Measurements from ENCODE around the gene DLG3. TPM values are rescaled to one million over a fixed set of nuclear protein-coding genes. Genes with fewer than 3 reads are reported as not detected.

DLG3 gene
- total RNA-seq, 1 donor from 2014 or later: 10.3 TPM

- no peak for DNase-seq (ENCODE audit: low spot score)
- H3K4me1 Mint-ChIP-seq (ENCODE audit: unreplicated experiment): no peaks in the 10 kb centered on the region
- H3K27ac Mint-ChIP-seq (ENCODE audit: unreplicated experiment): no peak overlapping the region
- no peak for TF ChIP-seq CTCF (IDR thresholded peaks at IDR 0.05; ENCODE audit: unreplicated experiment)
- H3K27me3 Mint-ChIP-seq (ENCODE audit: unreplicated experiment): peaks cover 4% of the 10 kb centered on the region
- no peak overlapping the region for H3K4me3 Mint-ChIP-seq (ENCODE audit: unreplicated experiment)
- no peaks in the 10 kb centered on the region for H3K9me3 Mint-ChIP-seq (ENCODE audit: unreplicated experiment)
- H3K36me3 Mint-ChIP-seq (ENCODE audit: low read depth, unreplicated experiment): no peaks in the 10 kb centered on the region
Observed at GRCh38 chrX:70424801-70425200, 19.8 kb upstream of the DLG3 start.

- no peak for TF ChIP-seq CTCF (IDR thresholded peaks at IDR 0.05; ENCODE audit: unreplicated experiment)
- Mint-ChIP-seq H3K27me3 (ENCODE audit: unreplicated experiment) (peaks cover 4% of the 10 kb centered on the region), H3K36me3 (ENCODE audit: low read depth, unreplicated experiment) (no peaks in the 10 kb centered on the region), H3K9me3 (ENCODE audit: unreplicated experiment) (no peaks in the 10 kb centered on the region), H3K4me1 (ENCODE audit: unreplicated experiment) (no peaks in the 10 kb centered on the region), H3K4me3 (ENCODE audit: unreplicated experiment) (no peak overlapping the region), H3K27ac (ENCODE audit: unreplicated experiment) (no peak overlapping the region)
- no peak for DNase-seq (ENCODE audit: low spot score)
Observed at GRCh38 chrX:70426286-70427278, 18.1 kb upstream of the DLG3 start.

- Mint-ChIP-seq H3K4me3 (ENCODE audit: unreplicated experiment) (no peak overlapping the region), H3K36me3 (ENCODE audit: low read depth, unreplicated experiment) (no peaks in the 10 kb centered on the region), H3K4me1 (ENCODE audit: unreplicated experiment) (no peaks in the 10 kb centered on the region), H3K27me3 (ENCODE audit: unreplicated experiment) (peaks cover 4% of the 10 kb centered on the region), H3K27ac (ENCODE audit: unreplicated experiment) (no peak overlapping the region), H3K9me3 (ENCODE audit: unreplicated experiment) (no peaks in the 10 kb centered on the region)
- no peak for DNase-seq (ENCODE audit: low spot score)
- TF ChIP-seq CTCF (IDR thresholded peaks at IDR 0.05; ENCODE audit: unreplicated experiment): no peak
Observed at GRCh38 chrX:70427365-70427764, 17.3 kb upstream of the DLG3 start.

- Mint-ChIP-seq H3K9me3 (ENCODE audit: unreplicated experiment) (no peaks in the 10 kb centered on the region), H3K27me3 (ENCODE audit: unreplicated experiment) (peaks cover 4% of the 10 kb centered on the region), H3K4me1 (ENCODE audit: unreplicated experiment) (no peaks in the 10 kb centered on the region), H3K4me3 (ENCODE audit: unreplicated experiment) (no peak overlapping the region), H3K27ac (ENCODE audit: unreplicated experiment) (no peak overlapping the region), H3K36me3 (ENCODE audit: low read depth, unreplicated experiment) (no peaks in the 10 kb centered on the region)
- no peak for DNase-seq (ENCODE audit: low spot score)
- TF ChIP-seq CTCF (IDR thresholded peaks at IDR 0.05; ENCODE audit: unreplicated experiment): no peak
Observed at GRCh38 chrX:70429759-70430158, 14.9 kb upstream of the DLG3 start.

All from endothelial cell (in vitro differentiated cells).